GM12873 (cell line): ENCODE results near the gene LAIR2.

Experiments used
- CTCF ChIP-seq: IDR thresholded peaks from 2 replicates; pipeline ENCODE4 v1.5.1; 2012; ENCODE audit warnings: low read depth, mild to moderate bottlenecking, moderate library complexity, low read length, control low read depth; ENCODE audit not compliant: insufficient read depth; ENCODE audit errors: missing control alignments

Gene LAIR2

GRCh38 chr19:54549224-54549623, 46.6 kb downstream of the LAIR2 start:
- TF ChIP-seq CTCF = no peak

GRCh38 chr19:54551293-54551692, 48.7 kb downstream of the LAIR2 start:
- TF ChIP-seq CTCF = no peak

GRCh38 chr19:54551950-54552912, 49.6 kb downstream of the LAIR2 start:
- TF ChIP-seq CTCF = no peak

GRCh38 chr19:54552913-54553310, 50.3 kb downstream of the LAIR2 start:
- no peak for TF ChIP-seq CTCF

GRCh38 chr19:54554006-54554405, 51.4 kb downstream of the LAIR2 start:
- TF ChIP-seq CTCF = no peak

GRCh38 chr19:54554896-54555295, 52.3 kb downstream of the LAIR2 start:
- TF ChIP-seq CTCF = no peak

GRCh38 chr19:54556194-54556593, 53.6 kb downstream of the LAIR2 start:
- no peak for TF ChIP-seq CTCF
